ENCODE results near the gene CACNA1H.
"Not testable (repeated sequence)": the region's sequence is repeated elsewhere in the genome, so short reads cannot be mapped to it uniquely, and the experiment has no call there.

Gene CACNA1H

DNA sequence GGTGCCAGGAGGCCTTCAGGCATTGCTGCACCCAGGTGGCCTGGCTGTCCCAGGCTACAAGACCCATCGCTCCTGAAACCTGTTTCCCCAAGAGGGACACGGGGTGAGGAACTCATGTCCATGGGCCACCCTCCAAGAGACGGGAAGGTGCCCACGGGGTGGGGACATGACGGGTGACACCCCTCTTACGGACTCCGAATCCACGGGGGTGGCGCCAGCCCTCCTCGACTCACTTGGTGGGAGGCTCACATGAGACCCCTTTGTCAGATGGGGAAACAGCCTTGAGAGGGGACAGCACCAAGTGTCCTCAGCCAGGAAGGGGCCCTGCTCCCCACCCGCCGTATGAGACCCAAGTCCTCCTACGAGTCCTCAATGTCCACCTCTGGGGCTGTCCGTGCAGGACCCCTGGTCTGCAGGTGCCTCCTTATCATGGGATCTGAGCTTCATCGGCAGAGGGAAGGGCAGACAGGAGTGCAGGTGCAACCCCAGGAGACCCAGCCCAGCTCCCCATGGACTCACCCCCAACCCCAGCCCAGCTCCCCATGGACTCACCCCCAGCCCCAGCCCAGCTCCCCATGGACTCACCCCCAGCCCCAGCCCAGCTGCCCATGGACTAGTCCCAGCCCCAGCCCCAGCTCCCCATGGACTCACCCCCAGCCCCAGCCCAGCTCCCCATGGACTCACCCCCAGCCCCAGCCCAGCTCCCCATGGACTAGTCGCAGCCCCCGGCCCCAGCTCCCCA lies 77.7 kb downstream of the CACNA1H start:
- DNase-seq = not testable (repeated sequence)

- DNase-seq = not testable (repeated sequence)
Measured at GRCh38 chr16:1231301-1231700, 78.4 kb downstream of the CACNA1H start.

- DNase-seq = not testable (repeated sequence)
Measured at GRCh38 chr16:1232049-1232748, 79.3 kb downstream of the CACNA1H start.

- not testable (repeated sequence) for DNase-seq
Measured at GRCh38 chr16:1236659-1237058, 83.8 kb downstream of the CACNA1H start.

DNA sequence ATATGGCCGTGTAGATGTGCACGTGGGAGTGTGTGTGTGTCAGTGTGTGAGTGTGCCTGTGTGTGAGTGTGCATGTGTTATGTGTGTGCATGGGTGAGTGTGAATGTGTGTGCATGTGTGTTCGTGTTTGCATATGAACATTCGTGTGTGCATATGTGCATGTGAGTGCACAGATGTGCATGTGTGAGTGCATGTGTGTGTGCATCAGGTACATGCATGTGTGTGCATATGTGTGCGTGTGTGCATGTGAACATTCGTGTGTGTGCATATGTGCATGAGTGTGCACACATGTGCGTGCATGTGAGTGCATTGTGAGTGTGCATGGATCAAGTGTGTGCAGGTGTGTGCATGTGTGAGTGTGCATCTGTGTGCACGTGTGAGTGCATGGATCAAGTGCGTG lies 85.1 kb downstream of the CACNA1H start:
- no peak for DNase-seq

DNA sequence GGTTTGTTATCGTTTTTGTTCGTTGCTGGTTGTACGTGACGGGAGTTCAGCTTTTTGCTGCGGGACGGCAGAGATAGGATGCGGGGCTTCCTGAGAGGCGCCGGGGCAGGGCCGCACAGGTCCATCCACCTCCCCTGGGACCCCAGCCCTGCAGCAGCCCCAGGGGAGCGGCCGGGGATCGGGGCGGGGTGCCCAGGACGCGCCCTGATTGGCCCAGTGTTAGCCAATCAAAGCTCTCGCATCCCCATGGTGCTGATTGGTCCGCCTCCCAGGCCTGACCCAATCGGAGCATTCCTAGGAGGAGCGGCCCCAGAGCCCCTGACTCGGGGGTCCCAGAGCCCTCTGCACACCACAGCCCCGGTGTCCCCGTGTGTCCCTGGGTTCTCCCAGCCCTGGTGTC lies 86.0 kb downstream of the CACNA1H start:
- DNase-seq = not testable (repeated sequence)

- DNase-seq = not testable (repeated sequence)
Measured at GRCh38 chr16:1239575-1239974, 86.7 kb downstream of the CACNA1H start.

DNA sequence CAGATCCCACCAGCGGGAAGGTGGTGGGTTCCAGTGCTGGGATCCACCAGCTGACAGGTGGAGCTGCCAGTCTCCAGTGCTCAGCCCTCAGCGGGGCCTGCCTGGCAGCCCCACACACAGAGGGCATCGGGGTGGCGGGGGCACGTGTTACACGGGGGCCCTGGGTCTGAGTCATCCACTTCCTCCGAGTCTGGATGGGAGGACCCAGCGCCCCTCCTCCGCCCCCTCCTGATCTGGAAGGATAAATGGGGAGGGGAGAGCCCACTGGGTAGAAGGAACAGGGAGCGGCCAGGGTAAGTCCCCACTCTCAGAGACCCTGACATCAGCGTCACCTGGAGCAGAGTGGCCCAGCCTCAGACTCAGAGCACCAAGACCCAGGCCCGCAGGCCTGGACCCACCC lies 87.5 kb downstream of the CACNA1H start, which contains the start of gene TPSAB1:
Gene TPSAB1, plus strand, starts transcription at position 270 of the 400 bp plus-strand sequence. CDS start 234 bp downstream, outside the sequence.
- DNase-seq = not testable (repeated sequence)

GRCh38 chr16:1241081-1241480 lies 88.2 kb downstream of the CACNA1H start:
- not testable (repeated sequence) for DNase-seq

GRCh38 chr16:1243363-1243762 lies 90.5 kb downstream of the CACNA1H start:
- DNase-seq = not testable (repeated sequence)

DNA sequence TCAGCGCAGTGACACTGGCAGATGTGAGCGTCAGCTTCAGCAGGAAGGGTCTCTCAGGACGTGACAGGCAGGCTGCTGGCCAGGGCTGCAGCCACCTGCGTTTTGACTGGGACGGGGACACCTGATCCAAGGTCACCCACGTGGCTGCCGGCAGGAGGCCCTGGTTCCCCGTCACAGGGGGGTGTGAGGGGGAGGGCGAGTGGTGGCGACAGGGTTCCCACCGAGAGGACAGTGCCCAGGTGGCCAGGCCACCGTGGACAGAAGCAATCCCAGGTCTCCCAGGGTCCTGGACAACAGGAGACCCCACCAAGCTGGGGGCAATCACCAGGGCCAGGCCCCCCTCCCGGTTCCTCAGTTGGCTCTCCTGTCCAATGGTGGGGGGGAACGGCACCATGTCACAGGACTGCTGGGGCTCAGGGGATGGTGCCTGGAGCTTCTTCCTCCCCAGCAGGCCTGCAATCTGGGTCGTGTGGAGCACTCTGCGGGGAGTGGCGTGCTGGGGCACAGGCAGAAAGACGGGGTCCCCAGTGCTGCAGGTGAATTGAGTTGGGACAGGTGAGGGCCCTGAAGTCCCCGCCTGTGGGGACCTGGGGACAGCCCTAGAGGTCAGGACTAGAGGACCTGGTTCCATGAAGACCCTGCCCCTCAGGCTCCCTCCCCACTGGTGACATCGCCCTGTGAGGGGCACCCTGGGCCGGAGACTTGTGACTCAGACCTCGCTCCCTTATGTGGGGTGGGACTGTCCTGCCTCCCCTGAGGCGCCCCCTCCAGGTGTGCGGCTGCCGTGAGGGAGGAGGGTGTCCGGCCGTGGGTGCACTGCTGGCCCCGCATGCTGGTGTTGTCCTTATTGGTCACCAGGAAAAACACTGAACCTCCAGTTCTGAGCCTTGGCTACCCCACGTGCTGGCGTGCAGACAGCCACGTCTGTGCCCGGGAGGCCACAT lies 91.3 kb downstream of the CACNA1H start:
- DNase-seq = not testable (repeated sequence)

DNA sequence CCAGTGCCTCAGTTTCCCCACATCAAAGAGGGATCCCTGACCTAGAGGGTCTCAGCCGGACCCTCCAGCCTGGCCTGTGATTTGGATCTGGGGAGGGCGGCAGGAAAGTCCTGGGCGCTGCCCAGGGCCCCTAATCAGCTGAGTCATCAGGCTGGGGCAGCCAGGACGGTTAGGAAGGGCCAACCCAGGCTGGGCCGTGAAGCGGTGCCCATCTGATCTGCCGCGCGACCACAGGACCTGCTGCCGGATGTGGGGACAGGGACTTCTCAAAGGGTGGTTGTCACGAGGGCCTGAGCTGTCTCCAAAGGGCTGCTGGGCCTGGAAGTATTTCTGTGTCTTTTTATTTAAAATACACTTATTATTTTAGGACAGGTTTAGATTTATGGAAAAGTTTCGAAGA lies 92.0 kb downstream of the CACNA1H start:
- DNase-seq = no peak

- no peak for DNase-seq
Measured at GRCh38 chr16:1245452-1246020, 92.6 kb downstream of the CACNA1H start.

GRCh38 chr16:1247903-1248537 lies 95.1 kb downstream of the CACNA1H start:
- DNase-seq = not testable (repeated sequence)

DNA sequence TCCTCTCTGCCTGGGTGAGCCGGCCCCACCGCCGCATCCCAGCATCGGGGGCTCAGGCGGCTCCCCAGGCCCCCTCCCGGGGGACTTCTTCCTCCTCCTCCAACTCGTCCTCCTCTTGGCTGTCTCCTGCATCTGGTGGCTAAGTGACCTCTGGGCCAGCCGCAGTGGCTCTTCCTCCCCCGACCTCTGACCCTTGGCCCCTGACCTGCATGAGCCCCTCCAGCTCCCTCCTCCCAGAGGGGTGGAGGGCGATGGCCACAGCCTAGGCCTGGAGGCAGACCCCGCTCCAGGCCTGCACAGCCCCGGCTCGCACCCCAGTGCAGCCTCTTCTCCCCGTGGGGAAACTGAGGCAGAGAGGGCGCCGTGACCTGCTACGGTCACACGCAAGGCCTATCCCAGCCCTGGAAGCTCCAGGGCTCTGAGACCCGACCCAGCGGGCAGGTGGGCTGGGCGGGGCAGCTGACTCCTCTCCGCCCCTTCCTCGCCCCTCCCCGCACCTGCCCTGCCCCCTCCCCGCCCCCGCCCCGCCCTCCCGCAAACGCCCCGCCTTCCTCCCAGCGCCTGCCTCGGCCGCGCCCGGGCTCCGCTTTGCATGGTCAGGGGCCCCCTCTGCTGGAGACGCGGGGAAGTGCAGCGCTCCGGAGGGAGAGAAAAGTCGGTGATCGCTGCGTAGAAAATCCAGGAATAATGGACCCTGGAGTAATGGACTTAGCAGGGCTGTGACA lies 96.3 kb downstream of the CACNA1H start:
- not testable (repeated sequence) for DNase-seq

GRCh38 chr16:1253701-1254364 lies 100.9 kb downstream of the CACNA1H start:
- DNase-seq = not testable (repeated sequence)

DNA sequence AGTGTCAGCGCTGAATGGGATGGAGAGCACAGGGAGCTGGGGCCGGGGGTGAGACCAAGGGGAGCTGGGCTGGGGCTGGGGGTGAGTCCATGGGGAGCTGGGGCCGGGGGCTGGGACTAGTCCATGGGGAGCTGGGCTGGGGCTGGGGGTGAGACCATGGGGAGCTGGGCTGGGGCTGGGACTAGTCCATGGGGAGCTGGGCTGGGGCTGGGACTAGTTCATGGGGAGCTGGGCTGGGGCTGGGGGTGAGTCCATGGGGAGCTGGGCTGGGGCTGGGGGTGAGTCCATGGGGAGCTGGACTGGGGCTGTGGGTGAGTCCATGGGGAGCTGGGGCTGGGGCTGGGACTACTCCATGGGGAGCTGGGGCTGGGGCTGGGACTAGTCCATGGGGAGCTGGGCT lies 101.9 kb downstream of the CACNA1H start:
- DNase-seq = not testable (repeated sequence)

DNA sequence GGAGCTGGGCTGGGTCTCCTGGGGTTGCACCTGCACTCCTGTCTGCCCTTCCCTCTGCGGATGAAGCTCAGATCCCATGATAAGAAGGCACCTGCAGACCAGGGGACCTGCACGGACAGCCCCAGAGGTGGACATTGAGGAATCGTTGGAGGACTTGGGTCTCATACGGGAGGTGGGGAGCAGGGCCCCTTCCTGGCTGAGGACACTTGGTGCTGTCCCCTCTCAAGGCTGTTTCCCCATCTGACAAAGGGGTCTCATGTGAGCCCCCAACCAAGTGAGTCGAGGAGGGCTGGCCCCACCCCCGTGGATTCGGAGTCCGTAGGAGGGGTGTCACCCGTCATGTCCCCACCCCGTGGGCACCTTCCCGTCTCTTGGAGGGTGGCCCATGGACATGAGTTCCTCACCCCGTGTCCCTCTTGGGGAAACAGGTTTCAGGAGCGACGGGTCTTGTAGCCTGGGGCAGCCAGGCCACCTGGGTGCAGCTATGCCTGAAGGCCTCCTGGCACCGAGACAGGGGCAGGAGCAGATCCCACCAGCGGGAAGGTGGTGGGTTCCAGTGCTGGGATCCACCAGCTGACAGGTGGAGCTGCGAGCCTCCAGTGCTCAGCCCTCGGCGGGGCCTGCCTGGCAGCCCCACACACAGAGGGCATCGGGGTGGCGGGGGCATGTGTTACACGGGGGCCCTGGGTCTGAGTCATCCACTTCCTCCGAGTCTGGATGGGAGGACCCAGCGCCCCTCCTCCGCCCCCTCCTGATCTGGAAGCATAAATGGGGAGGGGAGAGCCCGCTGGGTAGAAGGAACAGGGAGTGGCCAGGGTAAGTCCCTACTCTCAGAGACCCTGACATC lies 102.6 kb downstream of the CACNA1H start, which contains the start of gene TPSD1:
Gene TPSD1, plus strand, starts transcription at position 794 of the 847 bp plus-strand sequence. CDS start 212 bp downstream, outside the sequence.
- not testable (repeated sequence) for DNase-seq

- not testable (repeated sequence) for DNase-seq
Measured at GRCh38 chr16:1256296-1256873, 103.5 kb downstream of the CACNA1H start.

Data from stimulated activated CD4-positive, alpha-beta T cell treated with anti-CD3 and anti-CD28 coated beads, Interleukin-1b, Interleukin-23, amount 100 ng/mL, for 48 hours (primary cell).